ENCODE results near the gene KCNIP2. TPM values are rescaled to one million over a fixed set of nuclear protein-coding genes. Genes with fewer than 3 reads are reported as not detected.

KCNIP2 gene
- total RNA-seq, 4 donors from 2014 or later, result 3.5 to 11.6 (median 5.5) TPM

GRCh38 chr10:101878869-101879268, 35.3 kb upstream of the KCNIP2 start:
- Histone ChIP-seq H3K4me1 (no peaks in the 10 kb centered on the region), H3K27me3 (no peaks in the 10 kb centered on the region), H3K9me3 (no peaks in the 10 kb centered on the region), H3K36me3 (peaks cover 0 to 8% (median 0%) of the 10 kb centered on the region in 3 donors), H3K27ac (no peak overlapping the region), H3K4me3 (no peak overlapping the region)
- TF ChIP-seq POLR2A (IDR thresholded peaks at IDR 0.05) (no peak), CTCF (IDR thresholded peaks at IDR 0.05) (no peak)
- no peak for DNase-seq

- Histone ChIP-seq H3K4me3 (no peak overlapping the region), H3K9me3 (no peaks in the 10 kb centered on the region), H3K27me3 (no peaks in the 10 kb centered on the region), H3K36me3 (peaks cover 0 to 4% (median 0%) of the 10 kb centered on the region in 3 donors), H3K27ac (no peak overlapping the region), H3K4me1 (no peaks in the 10 kb centered on the region)
- no peak for DNase-seq
- TF ChIP-seq CTCF (IDR thresholded peaks at IDR 0.05), result no peak
- TF ChIP-seq POLR2A (IDR thresholded peaks at IDR 0.05), result no peak
These were observed 31.6 kb upstream of the KCNIP2 start for GRCh38 chr10:101875068-101875688.

- DNase-seq, result no peak
- Histone ChIP-seq H3K4me3 (no peak overlapping the region), H3K9me3 (no peaks in the 10 kb centered on the region), H3K4me1 (no peaks in the 10 kb centered on the region), H3K27ac (no peak overlapping the region), H3K36me3 (no peaks in the 10 kb centered on the region), H3K27me3 (no peaks in the 10 kb centered on the region)
- TF ChIP-seq CTCF (IDR thresholded peaks at IDR 0.05), result no peak
- no peak for TF ChIP-seq POLR2A (IDR thresholded peaks at IDR 0.05)
These were observed 30.7 kb upstream of the KCNIP2 start for GRCh38 chr10:101874252-101874651.

- no peak for DNase-seq
- Histone ChIP-seq H3K4me3 (no peak overlapping the region), H3K4me1 (no peaks in the 10 kb centered on the region), H3K36me3 (no peaks in the 10 kb centered on the region), H3K27ac (no peak overlapping the region), H3K9me3 (no peaks in the 10 kb centered on the region), H3K27me3 (no peaks in the 10 kb centered on the region)
- TF ChIP-seq CTCF (IDR thresholded peaks at IDR 0.05) (no peak), POLR2A (IDR thresholded peaks at IDR 0.05) (no peak)
These were observed 24.3 kb upstream of the KCNIP2 start for GRCh38 chr10:101867931-101868330.

- H3K4me3 ChIP-seq, result no peak overlapping the region
- no peaks in the 10 kb centered on the region for H3K4me1 ChIP-seq
- H3K9me3 ChIP-seq, result no peaks in the 10 kb centered on the region
- peak overlapping the region in 1 of 4 donors; percentile 6 for H3K27ac ChIP-seq
- DNase-seq, result no peak
- no peaks in the 10 kb centered on the region for H3K27me3 ChIP-seq
- H3K36me3 ChIP-seq, result no peaks in the 10 kb centered on the region
- TF ChIP-seq CTCF (IDR thresholded peaks at IDR 0.05), result no peak
These were observed 15.9 kb upstream of the KCNIP2 start for GRCh38 chr10:101859530-101859929.

Measured in Peyer's patch (tissue), 4 donors.